ENCODE results near the gene CHN2.
"Not testable (repeated sequence)": the region's sequence is repeated elsewhere in the genome, so short reads cannot be mapped to it uniquely, and the experiment has no call there.

The CHN2 gene

GRCh38 chr7:29196971-29197595, 2.5 kb downstream of the CHN2 start:
- Histone ChIP-seq H3K4me1 (ENCODE audit: control insufficient read depth in 1 of 2, insufficient read depth in 2 of 2, low read length in 2 of 2) (peaks cover 8 to 24% of the 10 kb centered on the region in 2 donors), H3K27me3 (ENCODE audit: control insufficient read depth in 1 of 2, insufficient read depth in 2 of 2, low read length in 2 of 2) (no peaks in the 10 kb centered on the region), H3K9ac (ENCODE audit: low read depth in 1 of 2, low read length in 2 of 2) (no peak overlapping the region), H3K4me3 (ENCODE audit: low read depth in 1 of 2, low read length in 2 of 2) (peak overlapping the region in 1 of 2 donors; percentile 91), H3K36me3 (ENCODE audit: control insufficient read depth in 1 of 2, insufficient read depth in 2 of 2, low read length in 2 of 2) (no peaks in the 10 kb centered on the region), H3K27ac (ENCODE audit: low read depth, low read length) (no peak overlapping the region), H3K9me3 (ENCODE audit: control insufficient read depth in 1 of 2, low read length in 2 of 2) (no peaks in the 10 kb centered on the region)

DNA sequence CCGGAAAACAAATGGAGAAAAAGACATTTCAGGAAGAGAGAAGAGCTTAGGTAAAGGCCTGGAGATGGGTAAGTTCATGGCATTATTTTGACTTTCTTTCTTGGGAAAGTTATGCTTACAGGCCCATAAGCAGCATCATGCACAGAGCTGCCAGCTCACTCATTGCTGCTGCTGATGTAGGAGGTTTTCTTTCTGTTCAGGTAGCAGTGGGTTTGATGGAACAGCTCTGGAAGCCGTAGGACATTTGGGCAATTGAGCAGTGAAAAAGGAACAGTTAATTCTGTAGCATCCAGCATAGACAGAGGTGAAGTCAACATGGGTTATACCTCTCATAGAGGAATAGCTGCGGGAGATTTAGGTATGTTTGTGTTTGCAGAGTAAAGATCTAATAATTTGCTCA, 3.3 kb downstream of the CHN2 start:
- Histone ChIP-seq H3K27ac (ENCODE audit: low read depth, low read length) (no peak overlapping the region), H3K4me1 (ENCODE audit: control insufficient read depth in 1 of 2, insufficient read depth in 2 of 2, low read length in 2 of 2) (peaks cover 16 to 32% of the 10 kb centered on the region in 2 donors), H3K9ac (ENCODE audit: low read depth in 1 of 2, low read length in 2 of 2) (no peak overlapping the region), H3K27me3 (ENCODE audit: control insufficient read depth in 1 of 2, insufficient read depth in 2 of 2, low read length in 2 of 2) (no peaks in the 10 kb centered on the region), H3K36me3 (ENCODE audit: control insufficient read depth in 1 of 2, insufficient read depth in 2 of 2, low read length in 2 of 2) (no peaks in the 10 kb centered on the region), H3K9me3 (ENCODE audit: control insufficient read depth in 1 of 2, low read length in 2 of 2) (no peaks in the 10 kb centered on the region), H3K4me3 (ENCODE audit: low read depth in 1 of 2, low read length in 2 of 2) (no peak overlapping the region)

DNA sequence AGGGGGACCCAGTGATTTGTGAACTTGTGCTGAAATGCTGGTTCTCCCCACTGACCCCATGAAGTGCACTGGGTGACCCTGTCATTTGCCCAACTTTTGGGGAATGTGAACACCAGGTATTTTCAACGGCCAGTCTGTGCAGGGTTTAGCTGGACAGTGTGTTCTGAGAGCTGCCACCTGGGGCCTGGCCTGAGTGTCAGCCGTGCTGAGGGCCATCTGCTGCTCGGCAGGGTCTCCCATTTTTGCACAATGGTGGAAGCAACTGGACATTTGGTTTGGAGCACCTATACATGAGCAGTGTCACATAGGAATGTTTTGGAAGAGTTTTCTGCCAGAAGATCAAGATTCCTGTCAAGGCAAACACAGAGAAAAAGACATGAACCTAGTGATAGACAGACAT, 5.2 kb downstream of the CHN2 start:
- Histone ChIP-seq H3K9me3 (ENCODE audit: control insufficient read depth in 1 of 2, low read length in 2 of 2) (no peaks in the 10 kb centered on the region), H3K4me1 (ENCODE audit: control insufficient read depth in 1 of 2, insufficient read depth in 2 of 2, low read length in 2 of 2) (peaks cover 28 to 40% of the 10 kb centered on the region in 2 donors), H3K9ac (ENCODE audit: low read depth in 1 of 2, low read length in 2 of 2) (no peak overlapping the region), H3K4me3 (ENCODE audit: low read depth in 1 of 2, low read length in 2 of 2) (no peak overlapping the region), H3K27ac (ENCODE audit: low read depth, low read length) (no peak overlapping the region), H3K27me3 (ENCODE audit: control insufficient read depth in 1 of 2, insufficient read depth in 2 of 2, low read length in 2 of 2) (no peaks in the 10 kb centered on the region), H3K36me3 (ENCODE audit: control insufficient read depth in 1 of 2, insufficient read depth in 2 of 2, low read length in 2 of 2) (no peaks in the 10 kb centered on the region)

- no peak overlapping the region for H3K9ac ChIP-seq (ENCODE audit: low read depth in 1 of 2, low read length in 2 of 2)
- H3K27me3 ChIP-seq (ENCODE audit: control insufficient read depth in 1 of 2, insufficient read depth in 2 of 2, low read length in 2 of 2) = no peaks in the 10 kb centered on the region
- peaks cover 30 to 42% of the 10 kb centered on the region in 2 donors for H3K4me1 ChIP-seq (ENCODE audit: control insufficient read depth in 1 of 2, insufficient read depth in 2 of 2, low read length in 2 of 2)
- H3K27ac ChIP-seq (ENCODE audit: low read depth, low read length) = no peak overlapping the region
- H3K9me3 ChIP-seq (ENCODE audit: control insufficient read depth in 1 of 2, low read length in 2 of 2) = no peaks in the 10 kb centered on the region
- H3K36me3 ChIP-seq (ENCODE audit: control insufficient read depth in 1 of 2, insufficient read depth in 2 of 2, low read length in 2 of 2) = no peaks in the 10 kb centered on the region
- no peak overlapping the region for H3K4me3 ChIP-seq (ENCODE audit: low read depth in 1 of 2, low read length in 2 of 2)
Measured at GRCh38 chr7:29202651-29203069, 8.1 kb downstream of the CHN2 start.

GRCh38 chr7:29204491-29205272, 10.1 kb downstream of the CHN2 start:
- Histone ChIP-seq H3K36me3 (ENCODE audit: control insufficient read depth in 1 of 2, insufficient read depth in 2 of 2, low read length in 2 of 2) (no peaks in the 10 kb centered on the region), H3K27me3 (ENCODE audit: control insufficient read depth in 1 of 2, insufficient read depth in 2 of 2, low read length in 2 of 2) (no peaks in the 10 kb centered on the region), H3K4me3 (ENCODE audit: low read depth in 1 of 2, low read length in 2 of 2) (no peak overlapping the region), H3K4me1 (ENCODE audit: control insufficient read depth in 1 of 2, insufficient read depth in 2 of 2, low read length in 2 of 2) (peaks cover 42 to 53% of the 10 kb centered on the region in 2 donors), H3K9ac (ENCODE audit: low read depth in 1 of 2, low read length in 2 of 2) (no peak overlapping the region), H3K9me3 (ENCODE audit: control insufficient read depth in 1 of 2, low read length in 2 of 2) (no peaks in the 10 kb centered on the region), H3K27ac (ENCODE audit: low read depth, low read length) (no peak overlapping the region)

- no peaks in the 10 kb centered on the region for H3K36me3 ChIP-seq (ENCODE audit: control insufficient read depth in 1 of 2, insufficient read depth in 2 of 2, low read length in 2 of 2)
- no peak overlapping the region for H3K27ac ChIP-seq (ENCODE audit: low read depth, low read length)
Measured at GRCh38 chr7:29207162-29207801, 12.7 kb downstream of the CHN2 start.

GRCh38 chr7:29208410-29209250, 14.1 kb downstream of the CHN2 start:
- Histone ChIP-seq H3K4me1 (ENCODE audit: control insufficient read depth in 1 of 2, insufficient read depth in 2 of 2, low read length in 2 of 2) (peaks cover 29 to 42% of the 10 kb centered on the region in 2 donors), H3K36me3 (ENCODE audit: control insufficient read depth in 1 of 2, insufficient read depth in 2 of 2, low read length in 2 of 2) (no peaks in the 10 kb centered on the region), H3K27me3 (ENCODE audit: control insufficient read depth in 1 of 2, insufficient read depth in 2 of 2, low read length in 2 of 2) (no peaks in the 10 kb centered on the region), H3K9ac (ENCODE audit: low read depth in 1 of 2, low read length in 2 of 2) (no peak overlapping the region), H3K9me3 (ENCODE audit: control insufficient read depth in 1 of 2, low read length in 2 of 2) (no peaks in the 10 kb centered on the region), H3K27ac (ENCODE audit: low read depth, low read length) (no peak overlapping the region), H3K4me3 (ENCODE audit: low read depth in 1 of 2, low read length in 2 of 2) (no peak overlapping the region)

More at GRCh38 chr7:29207162-29207801, 12.7 kb downstream of the CHN2 start:
- Histone ChIP-seq H3K9me3 (ENCODE audit: control insufficient read depth in 1 of 2, low read length in 2 of 2) (no peaks in the 10 kb centered on the region), H3K4me1 (ENCODE audit: control insufficient read depth in 1 of 2, insufficient read depth in 2 of 2, low read length in 2 of 2) (peaks cover 39 to 51% of the 10 kb centered on the region in 2 donors), H3K9ac (ENCODE audit: low read depth in 1 of 2, low read length in 2 of 2) (no peak overlapping the region), H3K4me3 (ENCODE audit: low read depth in 1 of 2, low read length in 2 of 2) (no peak overlapping the region), H3K27me3 (ENCODE audit: control insufficient read depth in 1 of 2, insufficient read depth in 2 of 2, low read length in 2 of 2) (no peaks in the 10 kb centered on the region)

GRCh38 chr7:29209745-29210144, 15.2 kb downstream of the CHN2 start:
- Histone ChIP-seq H3K27me3 (ENCODE audit: control insufficient read depth in 1 of 2, insufficient read depth in 2 of 2, low read length in 2 of 2) (no peaks in the 10 kb centered on the region), H3K9me3 (ENCODE audit: control insufficient read depth in 1 of 2, low read length in 2 of 2) (no peaks in the 10 kb centered on the region), H3K27ac (ENCODE audit: low read depth, low read length) (no peak overlapping the region), H3K36me3 (ENCODE audit: control insufficient read depth in 1 of 2, insufficient read depth in 2 of 2, low read length in 2 of 2) (no peaks in the 10 kb centered on the region), H3K4me1 (ENCODE audit: control insufficient read depth in 1 of 2, insufficient read depth in 2 of 2, low read length in 2 of 2) (peaks cover 25 to 33% of the 10 kb centered on the region in 2 donors), H3K4me3 (ENCODE audit: low read depth in 1 of 2, low read length in 2 of 2) (no peak overlapping the region), H3K9ac (ENCODE audit: low read depth in 1 of 2, low read length in 2 of 2) (no peak overlapping the region)

DNA sequence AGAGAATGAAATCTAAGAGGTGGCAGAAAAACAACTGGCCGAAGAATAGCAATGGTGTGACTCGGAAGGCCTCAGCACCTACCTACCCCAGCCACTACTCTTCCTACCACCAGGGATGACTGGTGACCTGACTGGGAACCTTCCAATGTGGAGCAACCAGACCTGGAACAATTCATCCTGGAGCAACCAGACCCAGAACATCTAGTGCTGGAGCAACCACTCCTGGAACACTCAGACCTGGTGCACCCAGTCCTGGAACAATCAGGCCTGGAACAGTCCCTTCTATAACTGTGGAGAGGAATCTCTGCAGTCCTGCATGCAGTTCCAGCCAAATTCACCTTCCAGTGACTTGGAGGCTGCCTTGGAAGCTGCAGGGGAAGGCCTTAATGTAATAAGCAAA, 18.2 kb downstream of the CHN2 start:
- peaks cover 11 to 22% of the 10 kb centered on the region in 2 donors for H3K4me1 ChIP-seq (ENCODE audit: control insufficient read depth in 1 of 2, insufficient read depth in 2 of 2, low read length in 2 of 2)
- H3K9ac ChIP-seq (ENCODE audit: low read depth in 1 of 2, low read length in 2 of 2); H3K36me3 ChIP-seq (ENCODE audit: control insufficient read depth in 1 of 2, insufficient read depth in 2 of 2, low read length in 2 of 2); H3K9me3 ChIP-seq (ENCODE audit: control insufficient read depth in 1 of 2, low read length in 2 of 2); H3K27ac ChIP-seq (ENCODE audit: low read depth, low read length); H3K4me3 ChIP-seq (ENCODE audit: low read depth in 1 of 2, low read length in 2 of 2); H3K27me3 ChIP-seq (ENCODE audit: control insufficient read depth in 1 of 2, insufficient read depth in 2 of 2, low read length in 2 of 2): not testable (repeated sequence)
